ENCODE measurements around the gene CXXC5. TPM values are rescaled to one million over a fixed set of nuclear protein-coding genes. Genes with fewer than 3 reads are reported as not detected.
"Not testable (repeated sequence)": the region's sequence is repeated elsewhere in the genome, so short reads cannot be mapped to it uniquely, and the experiment has no call there.

Gene CXXC5
- total RNA-seq, 1 donor from 2014 or later, result 151 TPM

DNA sequence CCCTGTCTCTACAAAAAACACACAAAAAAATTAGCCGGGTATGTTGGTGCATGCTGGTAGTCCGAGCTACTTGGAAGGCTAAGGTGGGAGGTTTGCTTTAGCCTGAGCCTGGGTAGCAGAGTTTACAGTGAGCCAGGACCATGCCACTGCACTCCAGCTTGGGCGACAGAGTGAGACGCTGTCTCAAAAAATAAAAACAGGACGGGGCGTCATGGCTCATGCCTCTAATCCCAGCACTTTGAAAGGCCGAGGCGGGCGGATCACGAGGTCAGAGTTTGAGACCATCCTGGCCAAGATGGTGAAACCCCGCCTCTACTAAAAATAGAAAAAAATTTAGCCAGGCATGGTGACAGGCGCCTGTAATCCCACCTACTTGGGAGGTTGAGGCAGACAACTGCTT, 46.7 kb upstream of the CXXC5 start:
- Histone ChIP-seq H3K79me2 (ENCODE audit: insufficient read depth, low read length) (peaks cover 66% of the 10 kb centered on the region), H3K4me1 (ENCODE audit: insufficient read depth, low read length) (peaks cover 7% of the 10 kb centered on the region), H3K9ac (ENCODE audit: low read length) (no peak overlapping the region), H2AFZ (ENCODE audit: low read depth, low read length) (no peak overlapping the region), H3K27me3 (ENCODE audit: insufficient read depth, low read length) (no peaks in the 10 kb centered on the region), H3K27ac (ENCODE audit: low read depth, low read length) (no peak overlapping the region), H3K4me3 (ENCODE audit: insufficient read depth, low read depth, low read length) (no peak overlapping the region), H3K9me3 (ENCODE audit: insufficient read depth, low read depth, low read length) (no peaks in the 10 kb centered on the region), H4K20me1 (ENCODE audit: insufficient read depth, low read length) (peaks cover 52% of the 10 kb centered on the region), H3K4me2 (ENCODE audit: low read length) (no peak overlapping the region), H3K36me3 (ENCODE audit: insufficient read depth, low read length) (peaks cover 13% of the 10 kb centered on the region)
- Mint-ChIP-seq H3K9me3 (ENCODE audit: unreplicated experiment) (no peaks in the 10 kb centered on the region), H3K27ac (ENCODE audit: unreplicated experiment) (no peak overlapping the region), H3K4me3 (ENCODE audit: unreplicated experiment) (peak overlapping the region; percentile 20), H3K36me3 (ENCODE audit: low read depth, unreplicated experiment) (peaks cover 13% of the 10 kb centered on the region), H3K27me3 (ENCODE audit: low read depth, unreplicated experiment) (no peaks in the 10 kb centered on the region), H3K4me1 (ENCODE audit: low read depth, unreplicated experiment) (peaks cover 14% of the 10 kb centered on the region)
- TF ChIP-seq, protein P1, sequence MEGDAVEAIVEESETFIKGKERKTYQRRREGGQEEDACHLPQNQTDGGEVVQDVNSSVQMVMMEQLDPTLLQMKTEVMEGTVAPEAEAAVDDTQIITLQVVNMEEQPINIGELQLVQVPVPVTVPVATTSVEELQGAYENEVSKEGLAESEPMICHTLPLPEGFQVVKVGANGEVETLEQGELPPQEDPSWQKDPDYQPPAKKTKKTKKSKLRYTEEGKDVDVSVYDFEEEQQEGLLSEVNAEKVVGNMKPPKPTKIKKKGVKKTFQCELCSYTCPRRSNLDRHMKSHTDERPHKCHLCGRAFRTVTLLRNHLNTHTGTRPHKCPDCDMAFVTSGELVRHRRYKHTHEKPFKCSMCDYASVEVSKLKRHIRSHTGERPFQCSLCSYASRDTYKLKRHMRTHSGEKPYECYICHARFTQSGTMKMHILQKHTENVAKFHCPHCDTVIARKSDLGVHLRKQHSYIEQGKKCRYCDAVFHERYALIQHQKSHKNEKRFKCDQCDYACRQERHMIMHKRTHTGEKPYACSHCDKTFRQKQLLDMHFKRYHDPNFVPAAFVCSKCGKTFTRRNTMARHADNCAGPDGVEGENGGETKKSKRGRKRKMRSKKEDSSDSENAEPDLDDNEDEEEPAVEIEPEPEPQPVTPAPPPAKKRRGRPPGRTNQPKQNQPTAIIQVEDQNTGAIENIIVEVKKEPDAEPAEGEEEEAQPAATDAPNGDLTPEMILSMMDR (IDR thresholded peaks at IDR 0.05; ENCODE audit: insufficient read depth, low read depth, low read length), result no peak
- FAIRE-seq (no peak), DNase-seq (ENCODE audit: low read depth) (no peak)

DNA sequence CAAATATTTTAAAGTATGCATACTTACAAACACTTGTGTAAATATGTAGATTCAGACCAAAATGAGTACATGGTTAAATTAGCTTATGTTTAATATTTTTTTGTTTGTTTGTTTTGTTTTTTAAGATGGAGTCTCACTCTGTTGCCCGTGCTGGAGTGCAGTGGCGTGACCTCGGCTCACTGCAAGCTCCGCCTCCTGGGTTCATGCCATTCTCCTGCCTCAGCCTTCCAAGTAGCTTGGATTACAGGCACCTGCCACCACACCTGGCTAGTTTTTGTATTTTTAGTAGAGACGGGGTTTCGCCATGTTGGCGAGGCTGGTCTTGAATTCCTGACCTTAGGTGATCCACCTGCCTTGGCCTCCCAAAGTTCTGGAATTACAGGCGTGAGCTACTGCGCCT, 46.2 kb upstream of the CXXC5 start:
- H3K27me3 Mint-ChIP-seq (ENCODE audit: low read depth, unreplicated experiment); FAIRE-seq; H3K4me3 Mint-ChIP-seq (ENCODE audit: unreplicated experiment): not testable (repeated sequence)

DNA sequence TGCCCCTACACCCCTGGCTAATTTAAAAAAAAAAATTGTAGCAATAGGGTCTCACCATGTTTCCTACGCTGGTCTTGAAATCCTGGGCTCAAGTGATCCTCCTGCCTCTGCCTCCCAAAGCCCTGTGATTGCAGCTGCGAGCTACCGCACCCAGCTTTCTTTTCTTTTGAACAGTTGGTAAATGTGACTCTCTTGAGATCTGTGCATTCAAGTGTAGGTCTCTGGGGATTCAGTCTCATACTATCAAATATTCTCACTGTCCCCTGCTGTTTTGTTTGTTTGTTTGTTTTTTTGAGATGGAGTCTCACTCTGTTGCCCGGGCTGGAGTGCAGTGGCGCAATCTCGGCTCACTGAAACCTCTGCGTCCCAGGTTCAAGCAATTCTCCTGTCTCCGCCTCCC, 42.3 kb upstream of the CXXC5 start:
- Histone ChIP-seq H3K36me3 (ENCODE audit: insufficient read depth, low read length) (peaks cover 13% of the 10 kb centered on the region), H3K4me3 (ENCODE audit: insufficient read depth, low read depth, low read length) (no peak overlapping the region), H3K79me2 (ENCODE audit: insufficient read depth, low read length) (peaks cover 73% of the 10 kb centered on the region), H3K9me3 (ENCODE audit: insufficient read depth, low read depth, low read length) (no peaks in the 10 kb centered on the region), H3K27ac (ENCODE audit: low read depth, low read length) (no peak overlapping the region), H3K27me3 (ENCODE audit: insufficient read depth, low read length) (no peaks in the 10 kb centered on the region), H3K4me1 (ENCODE audit: insufficient read depth, low read length) (no peaks in the 10 kb centered on the region), H3K9ac (ENCODE audit: low read length) (no peak overlapping the region), H3K4me2 (ENCODE audit: low read length) (no peak overlapping the region), H4K20me1 (ENCODE audit: insufficient read depth, low read length) (peaks cover 36% of the 10 kb centered on the region), H2AFZ (ENCODE audit: low read depth, low read length) (no peak overlapping the region)
- H3K4me3 Mint-ChIP-seq (ENCODE audit: unreplicated experiment), result no peak overlapping the region
- no peaks in the 10 kb centered on the region for H3K9me3 Mint-ChIP-seq (ENCODE audit: unreplicated experiment)
- peaks cover 11% of the 10 kb centered on the region for H3K36me3 Mint-ChIP-seq (ENCODE audit: low read depth, unreplicated experiment)
- peaks cover 4% of the 10 kb centered on the region for H3K4me1 Mint-ChIP-seq (ENCODE audit: low read depth, unreplicated experiment)
- no peak overlapping the region for H3K27ac Mint-ChIP-seq (ENCODE audit: unreplicated experiment)
- no peak for DNase-seq (ENCODE audit: low read depth)
- no peaks in the 10 kb centered on the region for H3K27me3 Mint-ChIP-seq (ENCODE audit: low read depth, unreplicated experiment)
- TF ChIP-seq, protein P1 (IDR thresholded peaks at IDR 0.05; ENCODE audit: insufficient read depth, low read depth, low read length), result no peak
- no peak for TF ChIP-seq EZH2 (IDR thresholded peaks at IDR 0.05; ENCODE audit: insufficient read depth, low read length)
- FAIRE-seq, result no peak

More for the DNA sequence above, 46.2 kb upstream of the CXXC5 start:
- not testable (repeated sequence) for H3K4me2 ChIP-seq (ENCODE audit: low read length); H2AFZ ChIP-seq (ENCODE audit: low read depth, low read length); DNase-seq (ENCODE audit: low read depth); H3K27ac Mint-ChIP-seq (ENCODE audit: unreplicated experiment); H3K27ac ChIP-seq (ENCODE audit: low read depth, low read length); H3K27me3 ChIP-seq (ENCODE audit: insufficient read depth, low read length); H3K9me3 ChIP-seq (ENCODE audit: insufficient read depth, low read depth, low read length); H3K9ac ChIP-seq (ENCODE audit: low read length); H3K4me1 ChIP-seq (ENCODE audit: insufficient read depth, low read length); H3K9me3 Mint-ChIP-seq (ENCODE audit: unreplicated experiment); H3K4me3 ChIP-seq (ENCODE audit: insufficient read depth, low read depth, low read length)
- Mint-ChIP-seq H3K4me1 (ENCODE audit: low read depth, unreplicated experiment) (peaks cover 14% of the 10 kb centered on the region), H3K36me3 (ENCODE audit: low read depth, unreplicated experiment) (peaks cover 13% of the 10 kb centered on the region)
- peaks cover 66% of the 10 kb centered on the region for H3K79me2 ChIP-seq (ENCODE audit: insufficient read depth, low read length)
- H4K20me1 ChIP-seq (ENCODE audit: insufficient read depth, low read length), result peaks cover 57% of the 10 kb centered on the region
- H3K36me3 ChIP-seq (ENCODE audit: insufficient read depth, low read length), result peaks cover 13% of the 10 kb centered on the region
